Smooth muscle cell (in vitro differentiated cells): ENCODE measurements around the gene ZBTB4. TPM values are rescaled to one million over a fixed set of nuclear protein-coding genes. Genes with fewer than 3 reads are reported as not detected.
"Not testable (repeated sequence)": the region's sequence is repeated elsewhere in the genome, so short reads cannot be mapped to it uniquely, and the experiment has no call there.

Experiments
- DNase-seq: peaks from one replicate; lab custom pipeline; 2025; ENCODE audit not compliant: unreplicated experiment; lab: John Stamatoyannopoulos, UW
- H2AFZ ChIP-seq: fragments of 200-600 bp; sonication (generic); 2 replicates; pipeline ENCODE4 v1.6.0; 2016; ENCODE audit warnings: antibody characterized with exemption, low read depth, mild to moderate bottlenecking
- H3F3A ChIP-seq: fragments of 200-600 bp; sonication (generic); 2 replicates; pipeline ENCODE4 v1.6.0; 2017; ENCODE audit warnings: antibody characterized with exemption, low read depth
- H3K27ac ChIP-seq: fragments of 200-600 bp; sonication (generic); 2 replicates; pipeline ENCODE4 v1.5.1; 2016; ENCODE audit warnings: low read depth, mild to moderate bottlenecking
- H3K27me3 ChIP-seq: fragments of 200-600 bp; sonication (generic); 2 replicates; pipeline ENCODE4 v1.6.1; 2016; ENCODE audit warnings: low read depth, mild to moderate bottlenecking
- H3K36me3 ChIP-seq: fragments of 200-600 bp; sonication (generic); 2 replicates; pipeline ENCODE4 v1.5.1; 2016; ENCODE audit warnings: low read depth
- H3K4me1 ChIP-seq: fragments of 200-600 bp; sonication (generic); 2 replicates; pipeline ENCODE4 v1.5.1; 2016; ENCODE audit warnings: low read depth
- H3K4me2 ChIP-seq: fragments of 200-600 bp; sonication (generic); 2 replicates; pipeline ENCODE4 v1.6.0; 2016; ENCODE audit warnings: mild to moderate bottlenecking
- H3K4me3 ChIP-seq: fragments of 200-600 bp; sonication (generic); 2 replicates; pipeline ENCODE4 v1.5.1; 2016; ENCODE audit warnings: mild to moderate bottlenecking
- H3K79me2 ChIP-seq: fragments of 200-600 bp; sonication (generic); 2 replicates; pipeline ENCODE4 v1.6.0; 2016; ENCODE audit warnings: low read depth, mild to moderate bottlenecking
- H3K9ac ChIP-seq: fragments of 200-600 bp; sonication (generic); 2 replicates; pipeline ENCODE4 v1.6.0; 2016; ENCODE audit warnings: low read depth
- H3K9me3 ChIP-seq: fragments of 200-600 bp; sonication (generic); replicated peaks from 2 replicates; pipeline ENCODE4 v1.5.1; 2016; ENCODE audit warnings: low read depth
- H4K20me1 ChIP-seq: fragments of 200-600 bp; sonication (generic); 2 replicates; pipeline ENCODE4 v1.6.0; 2016; ENCODE audit warnings: low read depth
- CTCF ChIP-seq: fragments of 200-600 bp; sonication (generic); IDR thresholded peaks from 2 replicates; pipeline ENCODE4 v1.5.1; 2017; ENCODE audit warnings: borderline replicate concordance, mild to moderate bottlenecking, antibody characterized with exemption; ENCODE audit not compliant: insufficient read depth, poor library complexity, severe bottlenecking
- WGBS: methylation state at CpG from one replicate; pipeline ENCODE4 v1.1.7; 2016; ENCODE audit warnings: low lambda C conversion rate; 5-methylcytosine and 5-hydroxymethylcytosine counted together
- polyA plus RNA-seq: library from polyadenylated mRNA; unstranded; fragments of >200 nt; fragmentation: Nextera tagmentation; extraction: Ambion mirVana; gene quantifications from 2 replicates; pipeline ENCODE4 v1.2.1, GENCODE V29; 2016
- total RNA-seq: library from RNA; depleted of rRNA; stranded (reverse); fragments of >200 nt; gene quantifications from 2 replicates; pipeline ENCODE4 v1.2.3, GENCODE V29; 2014

ZBTB4 gene
- total and polyA plus RNA-seq, 2 experiments from 2014 or later = 22.8 to 25.6 TPM

- Histone ChIP-seq H3F3A (peaks cover 7% of the 10 kb centered on the region), H3K27ac (peak within 1 kb of the TSS; percentile 100), H3K79me2 (peaks cover 56% of the 10 kb centered on the region), H3K4me2 (peak within 1 kb of the TSS; percentile 93), H3K36me3 (no peaks in the 10 kb centered on the region), H3K9me3 (no peaks in the 10 kb centered on the region), H3K9ac (peak within 1 kb of the TSS; percentile 99), H3K27me3 (no peaks in the 10 kb centered on the region), H3K4me1 (peaks cover 32% of the 10 kb centered on the region), H4K20me1 (peaks cover 48% of the 10 kb centered on the region), H2AFZ (peak within 1 kb of the TSS; percentile 58), H3K4me3 (peak within 1 kb of the TSS; percentile 73)
- WGBS = under 1% methylated on average over 55 of the region's 64 CpGs
- no peak for TF ChIP-seq CTCF
- peak; percentile 98 for DNase-seq
Observed at GRCh38 chr17:7484067-7484918, 4.9 kb upstream of the ZBTB4 start, which contains the start of gene POLR2A. TSS of gene POLR2A (plus strand) at chr17:7484366.

GRCh38 chr17:7483255-7484066, 4.0 kb upstream of the ZBTB4 start:
- H3F3A ChIP-seq = peaks cover 7% of the 10 kb centered on the region
- no peaks in the 10 kb centered on the region for H3K9me3 ChIP-seq
- H3K4me3 ChIP-seq = peak overlapping the region; percentile 73
- H3K27me3 ChIP-seq = no peaks in the 10 kb centered on the region
- peak overlapping the region; percentile 93 for H3K4me2 ChIP-seq
- H2AFZ ChIP-seq = peak overlapping the region; percentile 58
- peaks cover 56% of the 10 kb centered on the region for H3K79me2 ChIP-seq
- 1% methylated on average over 35 of the region's 38 CpGs for WGBS
- peaks cover 34% of the 10 kb centered on the region for H3K4me1 ChIP-seq
- H4K20me1 ChIP-seq = peaks cover 40% of the 10 kb centered on the region
- H3K36me3 ChIP-seq = no peaks in the 10 kb centered on the region
- TF ChIP-seq CTCF = no peak
- H3K9ac ChIP-seq = peak overlapping the region; percentile 99
- peak; percentile 98 for DNase-seq
- H3K27ac ChIP-seq = peak overlapping the region; percentile 100

GRCh38 chr17:7482742-7483088, 3.3 kb upstream of the ZBTB4 start:
- not testable (repeated sequence) for H3F3A ChIP-seq, H3K9me3 ChIP-seq, H3K36me3 ChIP-seq, DNase-seq, H2AFZ ChIP-seq, H3K27me3 ChIP-seq
- 78% methylated on average over 6 of the region's 6 CpGs for WGBS
- Histone ChIP-seq H3K4me2 (peak overlapping the region; percentile 93), H4K20me1 (peaks cover 38% of the 10 kb centered on the region), H3K4me1 (peaks cover 37% of the 10 kb centered on the region), H3K27ac (peak overlapping the region; percentile 100), H3K9ac (peak overlapping the region; percentile 99), H3K79me2 (peaks cover 51% of the 10 kb centered on the region), H3K4me3 (peak overlapping the region; percentile 73)

- WGBS = 91% methylated on average over 31 of the region's 31 CpGs
- not testable (repeated sequence) for H3K9ac ChIP-seq, H2AFZ ChIP-seq, H3K27me3 ChIP-seq, H3K4me2 ChIP-seq, H3K9me3 ChIP-seq, DNase-seq, H3K4me3 ChIP-seq, H3K36me3 ChIP-seq
- peak overlapping the region; percentile 100 for H3K27ac ChIP-seq
- peaks cover 38% of the 10 kb centered on the region for H4K20me1 ChIP-seq
- H3F3A ChIP-seq = peaks cover 10% of the 10 kb centered on the region
- peaks cover 49% of the 10 kb centered on the region for H3K79me2 ChIP-seq
- peaks cover 32% of the 10 kb centered on the region for H3K4me1 ChIP-seq
Observed at GRCh38 chr17:7481842-7482741, 2.7 kb upstream of the ZBTB4 start.

GRCh38 chr17:7481275-7481674, 1.8 kb upstream of the ZBTB4 start, which contains the start of gene SLC35G6:
TSS of gene SLC35G6 (plus strand) at chr17:7481446. CDS start at chr17:7481517, 71 bp downstream.
- not testable (repeated sequence) for H3K27me3 ChIP-seq, H3K9me3 ChIP-seq, DNase-seq, H2AFZ ChIP-seq, H3K36me3 ChIP-seq
- Histone ChIP-seq H3K4me2 (peak within 1 kb of the TSS; percentile 98), H3K4me1 (peaks cover 30% of the 10 kb centered on the region), H3K27ac (peak within 1 kb of the TSS; percentile 96), H3K79me2 (peaks cover 49% of the 10 kb centered on the region), H4K20me1 (peaks cover 38% of the 10 kb centered on the region), H3K4me3 (peak within 1 kb of the TSS; percentile 97), H3K9ac (peak within 1 kb of the TSS; percentile 99), H3F3A (peaks cover 18% of the 10 kb centered on the region)
- 88% methylated on average over 4 of the region's 4 CpGs for WGBS
